GM19239 (cell line): ENCODE data around the gene ZNF30.
"Not testable (repeated sequence)": the region's sequence is repeated elsewhere in the genome, so short reads cannot be mapped to it uniquely, and the experiment has no call there.

Source experiments
- DNase-seq: peaks from one replicate; pipeline ENCODE4 v3.0.0; 2011; ENCODE audit warnings: low spot score; ENCODE audit not compliant: insufficient read length
- FAIRE-seq: peaks from 2 replicates; lab custom pipeline; 2011; peaks lifted over from hg19 to GRCh38; lab: Jason Lieb, UNC

The ZNF30 gene

GRCh38 chr19:34926685-34927375 is at the start of gene ZNF30:
TSS of gene ZNF30 (plus strand) at chr19:34926903. CDS start at chr19:34929948, 3,045 bp downstream.
- DNase-seq (peak; percentile 94), FAIRE-seq (peak; percentile 96)

DNA sequence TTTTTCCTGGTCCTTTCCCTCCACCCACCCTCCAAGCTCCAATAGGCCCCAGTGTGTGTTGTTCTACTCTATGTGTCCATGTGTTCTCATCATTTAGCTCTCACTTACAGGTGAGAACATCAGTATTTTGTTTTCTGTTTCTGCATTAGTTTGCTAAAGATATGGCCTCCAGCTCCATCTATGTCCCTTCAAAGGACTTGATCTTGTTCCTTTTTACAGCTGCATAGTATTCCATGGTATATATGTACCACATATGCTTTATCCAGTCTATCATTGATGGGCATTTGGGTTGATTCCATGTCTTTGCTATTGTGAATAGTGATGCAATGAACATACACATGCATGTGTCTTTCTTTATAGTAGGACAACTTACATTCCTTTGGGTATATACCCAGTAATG is 47.1 kb upstream of the ZNF30 start:
- DNase-seq (no peak), FAIRE-seq (no peak)

DNA sequence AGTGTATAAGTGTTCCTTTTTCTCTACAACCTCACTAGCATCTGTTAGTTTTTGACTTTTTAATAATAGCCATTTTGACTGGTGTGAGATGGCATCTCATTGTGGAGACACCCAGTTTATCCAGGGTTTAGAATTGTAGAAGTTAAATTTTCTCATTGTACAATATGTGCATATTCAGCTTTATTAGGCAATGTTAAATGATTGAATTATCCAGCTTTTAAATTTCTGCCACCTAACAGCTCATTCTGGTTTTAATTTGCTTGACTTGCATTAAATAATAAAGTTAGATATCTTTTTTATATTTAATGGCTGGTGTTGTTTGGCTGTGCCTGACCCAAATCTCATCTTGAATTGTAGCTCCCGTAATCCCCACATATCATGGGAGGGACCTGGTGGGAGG is 46.7 kb upstream of the ZNF30 start:
- DNase-seq (no peak), FAIRE-seq (no peak)

GRCh38 chr19:34881982-34882381 is 44.7 kb upstream of the ZNF30 start:
- FAIRE-seq = no peak
- no peak for DNase-seq

DNA sequence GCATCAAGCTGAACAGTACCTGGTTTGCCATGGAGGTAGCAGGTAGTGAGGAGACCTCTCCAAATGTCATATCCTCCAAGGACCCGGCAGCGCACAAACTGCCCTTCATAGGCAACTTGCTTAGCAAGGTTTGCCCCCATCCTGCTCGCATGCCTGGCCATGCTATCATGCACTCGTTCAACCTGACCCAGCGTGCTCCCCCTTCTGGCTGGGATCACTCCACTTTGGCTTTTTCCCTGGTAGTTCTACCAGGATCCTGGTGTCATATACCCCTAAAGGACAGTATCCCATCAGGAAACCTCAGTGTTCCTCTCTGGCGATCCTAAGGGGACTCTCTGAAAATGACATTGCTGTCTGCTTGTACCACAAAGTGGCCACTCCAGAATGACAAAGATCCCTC is 38.6 kb upstream of the ZNF30 start:
- no peak for FAIRE-seq
- DNase-seq = no peak

DNA sequence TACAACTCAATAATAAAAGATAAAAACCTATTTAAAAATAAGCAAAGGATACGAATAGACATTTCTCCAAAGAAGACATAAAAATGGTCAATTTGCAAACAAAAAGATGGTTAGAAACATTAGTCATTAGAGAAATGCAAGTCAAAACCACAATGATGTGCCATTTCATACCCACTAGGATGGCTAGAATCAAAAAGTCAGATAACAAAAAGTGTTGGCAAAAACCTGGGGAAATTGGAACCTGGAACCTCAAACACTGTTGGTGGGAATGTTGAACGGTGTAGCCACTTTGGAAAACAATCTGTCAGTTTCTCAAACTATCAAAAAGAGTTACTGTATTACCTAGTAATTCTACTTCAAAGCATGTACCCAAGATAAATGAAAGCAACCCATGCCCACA is 26.5 kb upstream of the ZNF30 start:
- FAIRE-seq (no peak), DNase-seq (no peak)

DNA sequence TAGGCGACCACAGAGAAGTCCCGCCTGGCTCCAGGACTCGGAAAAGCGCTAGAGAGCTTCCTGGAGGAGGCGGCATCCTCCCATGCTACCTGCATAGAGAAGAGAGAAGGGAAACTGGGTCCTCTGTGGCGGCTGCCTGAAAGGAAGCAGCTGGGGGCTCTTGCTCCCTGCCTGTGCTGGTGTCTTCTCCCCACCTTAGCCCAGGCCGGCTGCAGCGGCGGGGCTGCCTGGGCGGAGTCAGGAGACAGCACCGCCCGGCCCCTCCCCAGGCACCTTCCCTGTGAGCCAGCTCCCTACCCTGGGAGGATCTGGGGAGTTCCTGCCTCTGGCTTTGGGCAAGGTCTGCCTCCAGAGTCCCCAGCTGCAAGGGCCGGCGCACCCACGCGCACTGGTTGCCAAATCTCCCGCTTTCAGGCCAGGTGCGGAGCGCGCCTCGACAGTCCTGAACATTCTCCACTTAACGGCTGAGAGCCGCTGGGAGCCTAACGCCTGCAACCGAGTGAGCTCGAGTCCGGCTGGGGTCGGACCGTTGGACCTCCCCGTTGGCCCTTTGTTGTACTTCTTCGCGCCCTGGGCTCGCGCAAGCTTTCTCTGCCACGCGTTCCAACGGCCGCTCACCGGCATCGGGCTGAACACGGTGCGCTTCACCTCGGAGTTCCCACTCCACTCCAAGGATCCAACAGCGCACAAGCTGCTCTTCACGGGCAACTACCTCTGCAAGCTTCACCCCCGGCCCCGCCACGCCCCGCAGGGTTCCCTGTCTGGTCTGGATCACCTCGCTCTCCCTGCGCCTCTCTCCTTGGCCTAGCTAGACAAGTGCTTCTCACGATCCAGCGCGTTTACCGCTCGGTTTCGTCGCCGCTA is 21.8 kb upstream of the ZNF30 start:
- DNase-seq (no peak), FAIRE-seq (no peak)

GRCh38 chr19:34910770-34911169 is 15.9 kb upstream of the ZNF30 start:
- DNase-seq = no peak
- FAIRE-seq = no peak

DNA sequence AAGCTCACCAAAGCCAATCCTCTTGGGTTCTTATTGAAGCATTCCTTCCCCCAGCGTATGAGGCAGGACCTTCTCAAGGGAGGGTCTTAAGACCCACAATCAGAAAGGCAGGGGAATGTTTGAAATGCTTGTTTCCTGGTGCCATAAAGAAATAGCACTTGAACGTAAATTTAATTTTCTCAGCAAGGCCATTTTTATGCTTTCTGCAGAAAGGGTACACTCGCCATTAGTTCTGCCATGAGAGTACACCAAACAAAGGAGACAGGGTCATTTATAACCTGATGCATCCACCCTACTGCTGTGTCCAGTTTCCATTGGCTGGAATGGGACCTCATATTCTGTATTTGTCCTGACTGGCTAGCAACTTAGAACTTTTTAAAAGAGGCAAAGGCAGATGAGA is 9.6 kb upstream of the ZNF30 start:
- DNase-seq, FAIRE-seq: not testable (repeated sequence)

DNA sequence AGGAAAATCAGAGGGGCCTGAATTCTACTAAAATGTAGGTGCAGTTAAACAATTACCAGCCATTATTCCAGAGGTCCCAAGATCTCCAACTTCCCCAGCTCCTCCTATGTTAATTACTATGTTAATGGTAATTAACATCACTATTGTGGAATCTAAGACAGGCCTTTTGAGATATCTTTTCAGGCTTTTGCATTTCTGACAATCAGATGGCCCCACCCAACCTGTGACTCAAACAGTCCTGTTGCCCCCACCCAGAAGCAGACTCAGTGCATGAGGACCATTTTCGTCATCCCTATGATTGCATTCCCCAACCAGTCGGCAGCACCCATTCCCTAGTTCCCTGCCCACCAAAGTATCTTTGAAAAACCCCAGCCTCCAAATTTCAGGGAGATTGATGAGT is 8.5 kb upstream of the ZNF30 start:
- no peak for FAIRE-seq
- DNase-seq = no peak

DNA sequence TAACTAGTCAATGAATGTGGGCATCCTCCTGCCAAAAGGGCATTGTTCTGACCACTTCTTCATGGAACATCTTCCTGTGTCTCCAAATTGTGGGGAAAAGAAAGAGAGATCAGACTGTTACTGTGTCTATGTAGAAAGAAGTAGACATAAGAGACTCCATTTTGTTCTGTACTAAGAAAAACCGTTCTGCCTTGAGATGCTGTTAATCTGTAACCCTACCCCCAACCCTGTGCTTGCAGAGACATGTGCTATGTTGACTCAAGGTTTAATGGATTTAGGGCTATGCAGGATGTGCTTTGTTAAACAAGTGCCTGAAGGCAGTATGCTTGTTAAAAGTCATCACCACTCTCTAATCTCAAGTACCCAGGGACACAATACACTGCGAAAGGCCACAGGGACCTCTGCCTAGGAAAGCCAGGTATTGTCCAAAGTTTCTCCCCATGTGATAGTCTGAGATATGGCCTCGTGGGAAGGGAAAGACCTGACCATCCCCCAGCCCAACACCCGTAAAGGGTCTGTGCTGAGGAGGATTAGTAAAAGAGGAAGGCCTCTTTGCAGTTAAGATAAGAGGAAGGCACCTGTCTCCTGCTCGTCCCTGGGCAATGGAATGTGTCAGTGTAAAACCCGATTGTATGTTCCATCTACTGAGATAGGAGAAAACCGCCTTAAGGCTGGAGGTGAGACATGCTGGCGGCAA is 6.5 kb upstream of the ZNF30 start:
- not testable (repeated sequence) for FAIRE-seq, DNase-seq

DNA sequence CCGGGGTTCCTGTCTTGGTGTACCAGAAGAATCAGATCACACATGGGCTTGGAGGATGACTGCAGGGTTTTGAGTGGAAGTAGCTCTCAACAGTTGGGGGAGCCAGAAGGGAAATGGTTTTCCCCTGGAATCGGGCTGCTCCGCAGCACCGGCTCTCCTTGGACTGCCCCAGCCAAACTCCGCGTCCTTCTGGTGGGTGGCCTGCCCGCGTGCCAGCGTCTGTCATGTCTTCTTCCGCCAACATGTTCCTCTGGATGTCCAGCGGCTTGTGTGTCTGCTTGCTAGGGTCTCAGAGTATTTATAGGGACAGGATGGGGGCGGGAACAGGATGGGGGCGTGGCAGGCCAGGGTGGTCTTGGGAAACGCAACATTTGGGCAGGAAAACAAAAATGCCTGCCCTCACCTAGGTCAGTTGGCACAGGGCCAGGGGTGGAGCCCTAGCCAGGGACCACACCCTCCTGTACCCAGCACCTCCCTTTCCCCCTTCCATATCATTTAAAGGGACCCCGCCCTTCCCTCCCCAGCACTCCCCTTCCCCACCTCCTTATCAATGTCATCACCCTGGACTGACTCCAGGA is 1.3 kb upstream of the ZNF30 start:
- FAIRE-seq (no peak), DNase-seq (no peak)

- FAIRE-seq = no peak
- no peak for DNase-seq
Measured at GRCh38 chr19:34926361-34926684, 380 bp upstream of the ZNF30 start.

DNA sequence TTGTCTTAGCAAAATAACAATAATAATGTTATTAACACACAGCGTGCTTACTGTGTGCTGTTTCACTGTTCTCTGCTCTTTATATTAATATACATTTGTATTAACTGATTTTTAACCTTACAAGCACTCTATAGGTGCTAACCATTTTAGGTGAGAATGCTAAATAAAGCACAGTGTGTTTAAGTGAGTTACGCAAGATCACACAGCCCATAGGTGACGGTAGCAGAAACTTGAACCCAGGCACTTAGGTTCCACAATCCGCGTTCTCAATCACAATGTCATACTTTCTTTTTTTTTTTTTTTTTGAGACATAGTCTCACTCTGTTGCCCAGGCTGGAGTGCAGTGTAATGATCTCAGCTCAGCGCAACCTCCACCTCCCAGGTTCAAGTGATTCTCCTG is 5.8 kb downstream of the ZNF30 start:
- DNase-seq (no peak), FAIRE-seq (no peak)

DNA sequence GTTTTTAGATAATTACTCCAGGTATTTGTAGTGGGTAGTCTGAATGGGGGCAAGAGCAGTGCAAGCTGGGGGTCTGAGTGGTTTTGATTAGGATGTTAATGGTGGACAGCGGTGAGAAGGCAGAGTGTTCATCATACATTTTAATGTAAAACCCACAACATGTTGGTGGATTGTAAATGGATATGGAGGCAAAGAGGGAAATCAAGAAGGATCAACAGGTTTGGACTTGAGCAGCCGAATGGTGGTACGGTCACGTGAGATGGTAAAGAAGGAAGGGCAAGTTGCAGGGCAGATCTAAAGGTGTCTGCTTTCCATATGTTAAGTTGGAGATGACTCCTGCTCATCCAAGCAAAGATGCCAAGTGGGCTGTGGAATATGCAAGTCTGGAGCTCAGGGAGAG is 9.5 kb downstream of the ZNF30 start:
- FAIRE-seq = no peak

GRCh38 chr19:34938886-34939285 is 12.2 kb downstream of the ZNF30 start:
- DNase-seq (no peak), FAIRE-seq (no peak)

More for the DNA sequence above, 9.5 kb downstream of the ZNF30 start:
- no peak for DNase-seq

GRCh38 chr19:34943861-34944573 is 17.3 kb downstream of the ZNF30 start:
- DNase-seq (no peak), FAIRE-seq (no peak)

GRCh38 chr19:34953092-34953491 is 26.4 kb downstream of the ZNF30 start:
- DNase-seq (no peak), FAIRE-seq (no peak)

DNA sequence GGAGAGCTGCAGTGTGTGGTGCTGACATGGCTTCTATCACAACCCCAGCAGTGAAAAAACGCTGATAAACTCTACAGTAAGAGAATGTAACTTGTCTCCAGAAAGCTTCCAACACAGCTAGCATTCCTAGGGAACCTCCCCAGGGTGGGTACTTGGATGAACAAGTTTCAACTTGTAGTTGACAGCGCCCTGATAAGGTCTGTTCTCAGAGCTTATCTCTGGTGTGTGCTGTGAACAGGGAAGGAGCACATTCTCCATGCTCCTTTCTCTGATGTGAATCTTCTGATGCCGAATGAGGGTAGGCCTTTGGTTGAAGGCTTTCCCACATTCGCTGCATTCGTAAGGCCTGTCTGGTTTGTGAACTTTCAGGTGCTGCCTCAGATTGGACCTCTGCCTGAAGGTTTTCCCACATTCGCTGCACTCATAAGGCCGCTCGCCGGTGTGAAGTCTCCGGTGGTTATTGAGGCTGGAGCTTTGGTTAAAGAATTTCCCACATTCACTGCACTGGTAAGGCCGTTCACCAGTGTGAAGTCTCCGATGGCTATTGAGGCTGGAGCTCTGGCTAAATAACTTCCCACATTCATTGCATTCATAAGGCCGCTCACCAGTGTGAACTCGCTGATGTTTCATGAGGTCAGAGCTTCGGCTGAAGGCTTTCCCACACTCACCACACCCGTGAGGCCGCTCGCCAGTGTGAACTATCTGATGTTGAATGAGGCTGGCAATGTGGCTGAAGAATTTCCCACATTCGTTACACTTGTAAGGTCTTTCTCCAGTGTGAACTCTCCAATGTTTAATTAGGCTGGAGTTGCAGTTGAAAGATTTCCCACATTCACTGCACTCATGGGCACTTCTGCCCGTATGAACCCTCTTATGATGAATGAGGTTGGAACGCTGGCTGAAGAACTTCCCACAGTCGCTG is 31.4 kb downstream of the ZNF30 start:
- FAIRE-seq = no peak

More for the DNA sequence above, 31.4 kb downstream of the ZNF30 start:
- no peak for DNase-seq
